NCI-H2171 (cell line): Measurements from ENCODE around the gene TEAD1.

Experiments used
- DNase-seq: peaks from one replicate; lab custom pipeline; 2025; lab: John Stamatoyannopoulos, UW

The TEAD1 gene

DNA sequence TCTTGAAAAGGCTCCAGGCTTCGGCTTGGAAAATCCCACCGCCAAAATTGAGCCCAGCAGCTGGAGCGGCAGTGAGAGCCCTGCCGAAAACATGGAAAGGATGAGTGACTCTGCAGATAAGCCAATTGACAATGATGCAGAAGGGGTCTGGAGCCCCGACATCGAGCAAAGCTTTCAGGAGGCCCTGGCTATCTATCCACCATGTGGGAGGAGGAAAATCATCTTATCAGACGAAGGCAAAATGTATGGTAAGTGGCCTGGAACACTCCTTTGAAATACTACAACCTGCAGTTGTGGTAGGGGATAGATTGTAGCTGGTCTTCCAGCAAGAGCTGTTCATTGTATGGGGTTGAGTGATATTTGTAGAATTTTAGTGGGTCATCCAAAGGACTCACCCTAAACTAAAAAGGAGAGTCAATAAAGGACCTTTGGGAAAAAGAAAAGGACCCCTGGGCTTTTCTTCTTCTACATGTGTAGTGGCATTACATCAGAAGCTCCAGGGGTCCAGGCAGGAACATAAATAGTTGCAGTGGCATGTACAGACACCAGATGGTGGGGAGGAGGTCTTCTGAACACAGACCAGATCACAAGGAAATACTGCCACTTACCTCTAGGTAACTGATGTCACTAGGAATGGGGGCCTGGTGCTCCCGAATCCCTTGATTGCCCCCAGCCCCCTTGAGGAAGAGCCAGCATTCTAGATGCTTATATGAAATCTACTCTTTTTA, 90.1 kb downstream of the TEAD1 start:
- DNase-seq, result no peak

DNA sequence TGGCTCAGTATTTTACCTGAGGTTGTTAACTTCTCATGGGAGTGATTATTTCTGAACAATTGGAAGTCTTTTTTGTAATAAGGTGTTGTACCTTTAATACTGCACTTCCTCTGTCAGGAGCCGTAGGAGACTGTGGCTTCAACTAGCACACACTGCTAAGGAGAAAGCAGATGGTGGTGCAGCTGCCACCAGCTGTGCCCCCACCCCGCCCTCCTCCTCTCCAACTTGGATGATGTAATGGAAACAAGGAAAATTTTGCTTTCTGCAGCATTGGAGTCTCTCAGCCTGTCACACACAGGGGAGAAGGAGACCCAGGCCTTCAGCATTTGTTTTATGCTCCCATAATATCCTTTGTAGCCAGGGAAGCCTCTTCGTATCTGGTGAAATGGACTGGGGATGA, 91.2 kb downstream of the TEAD1 start:
- peak; percentile 70 for DNase-seq

DNA sequence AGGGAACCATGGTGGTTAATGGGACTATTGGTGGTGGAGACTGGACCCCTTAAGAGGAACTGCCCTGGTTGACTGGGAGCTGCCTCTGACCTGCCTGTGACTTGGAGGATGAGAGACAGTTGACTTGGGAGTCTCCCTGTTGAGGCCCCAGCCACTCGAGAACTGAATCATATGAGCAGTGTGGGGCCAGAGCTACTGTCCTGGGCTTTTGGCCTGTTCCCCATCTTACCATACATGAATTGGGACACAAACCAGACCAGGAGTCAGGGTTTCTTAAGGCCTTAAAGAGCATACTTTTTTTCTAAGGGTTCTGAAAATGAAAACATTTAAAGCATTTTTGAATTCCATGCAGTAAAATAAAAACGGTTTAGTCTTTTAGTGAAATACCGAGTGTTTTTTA, 92.8 kb downstream of the TEAD1 start:
- DNase-seq, result no peak

DNA sequence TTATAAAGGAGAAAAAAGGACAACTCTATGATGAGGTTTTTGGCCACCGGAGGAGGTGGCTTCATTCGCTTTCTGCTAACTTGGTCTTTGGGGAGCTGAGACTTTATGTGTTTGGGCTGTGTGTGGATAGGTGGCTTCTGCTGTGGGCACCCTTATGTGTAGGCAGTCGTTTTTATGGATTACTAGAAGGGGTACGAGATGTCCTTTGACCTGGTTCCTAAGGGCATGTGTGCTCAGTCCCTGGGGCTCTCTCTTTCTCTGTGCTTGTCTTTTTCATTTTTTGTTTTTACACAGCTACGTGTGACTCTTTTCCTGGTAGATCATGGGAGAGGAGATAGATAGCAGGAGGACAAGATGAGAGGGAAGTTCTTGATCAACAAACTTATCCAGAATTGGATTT, 93.4 kb downstream of the TEAD1 start:
- DNase-seq, result no peak

DNA sequence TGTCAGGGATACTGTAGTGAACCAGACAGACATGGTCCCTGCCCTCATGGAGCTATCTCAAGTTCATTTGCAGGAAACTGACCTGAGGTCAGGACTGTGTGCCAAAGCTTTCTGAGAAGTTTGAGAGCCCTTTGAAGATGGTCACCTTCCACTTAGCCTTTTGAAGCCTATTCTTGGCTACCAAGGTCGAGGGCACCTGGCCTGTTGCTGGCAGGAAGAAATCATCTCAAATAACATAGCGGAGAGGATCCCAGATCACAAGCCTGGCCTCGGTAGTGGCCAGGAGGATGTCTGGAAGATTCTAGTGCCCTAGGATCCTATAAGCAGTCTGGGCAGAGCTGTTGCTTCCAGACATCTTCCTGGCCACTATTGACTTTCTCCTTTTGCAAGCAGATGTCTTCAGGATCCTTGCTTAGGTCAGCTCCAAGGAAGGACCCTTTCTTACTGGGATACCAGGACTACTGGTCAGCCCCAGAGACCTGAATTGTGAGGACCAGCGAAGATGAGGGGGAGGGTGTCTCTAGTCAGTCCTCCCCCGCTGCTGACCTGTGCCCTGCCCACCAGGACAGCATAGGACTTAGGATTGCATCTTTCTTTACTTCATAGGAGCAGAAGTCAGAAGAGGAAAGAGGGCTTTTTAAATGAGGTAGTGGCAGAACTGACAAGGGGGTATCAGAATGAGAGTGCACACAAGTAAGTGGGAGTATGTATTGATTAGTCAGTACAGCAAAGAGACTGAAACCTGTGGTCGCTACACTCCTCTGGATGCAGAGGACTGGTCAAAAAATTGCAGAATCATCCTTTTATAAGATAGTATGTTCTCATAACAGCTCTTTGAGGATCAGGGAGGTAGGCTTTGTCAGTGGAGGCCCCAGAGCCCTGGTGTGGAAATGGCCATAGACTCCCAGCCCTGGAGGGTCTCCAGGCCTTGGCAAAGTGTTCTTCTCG, 94.8 kb downstream of the TEAD1 start:
- no peak for DNase-seq

DNA sequence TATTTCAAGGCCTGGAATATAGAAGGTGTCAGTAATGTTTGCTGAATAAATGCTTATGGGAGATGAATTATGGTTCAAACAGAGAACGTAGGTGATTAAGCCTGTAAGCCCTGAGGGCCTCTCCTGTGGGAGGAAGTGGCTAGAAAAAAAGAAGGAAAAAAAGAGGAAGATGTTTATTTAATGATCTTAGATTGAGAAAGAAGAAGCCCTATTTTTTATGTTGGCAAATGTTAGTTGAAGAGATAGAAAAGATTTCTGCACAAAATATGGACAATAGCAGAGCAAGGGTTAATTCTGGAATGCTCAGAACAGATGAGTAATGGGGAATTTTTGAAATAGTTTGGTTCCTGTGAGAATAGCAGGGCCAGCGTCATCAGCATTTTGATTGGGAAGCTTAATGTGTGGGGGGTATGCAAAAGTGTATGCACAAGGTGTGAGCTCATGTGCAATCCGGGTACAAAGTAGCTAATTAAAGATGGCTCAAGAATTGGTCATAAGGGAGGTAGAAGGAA, 95.7 kb downstream of the TEAD1 start:
- no peak for DNase-seq

DNA sequence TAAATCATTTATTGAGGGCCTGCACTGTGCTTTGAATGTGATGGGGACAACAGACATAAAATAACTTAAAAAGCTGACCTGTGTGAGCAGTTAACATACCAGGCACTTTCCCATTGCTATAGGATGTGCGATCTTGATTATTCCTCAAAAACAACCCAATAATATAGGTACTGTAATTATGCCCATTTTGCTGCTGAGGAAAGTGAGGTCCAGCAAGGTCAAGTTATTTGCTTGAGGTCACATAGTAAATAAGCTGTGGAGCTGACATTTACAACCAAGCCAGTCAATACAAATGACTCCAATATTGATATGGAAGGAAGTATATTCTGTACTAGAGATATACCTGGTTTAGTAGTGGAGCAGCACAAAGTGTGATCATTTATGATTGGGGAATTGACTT, 96.2 kb downstream of the TEAD1 start:
- no peak for DNase-seq

DNA sequence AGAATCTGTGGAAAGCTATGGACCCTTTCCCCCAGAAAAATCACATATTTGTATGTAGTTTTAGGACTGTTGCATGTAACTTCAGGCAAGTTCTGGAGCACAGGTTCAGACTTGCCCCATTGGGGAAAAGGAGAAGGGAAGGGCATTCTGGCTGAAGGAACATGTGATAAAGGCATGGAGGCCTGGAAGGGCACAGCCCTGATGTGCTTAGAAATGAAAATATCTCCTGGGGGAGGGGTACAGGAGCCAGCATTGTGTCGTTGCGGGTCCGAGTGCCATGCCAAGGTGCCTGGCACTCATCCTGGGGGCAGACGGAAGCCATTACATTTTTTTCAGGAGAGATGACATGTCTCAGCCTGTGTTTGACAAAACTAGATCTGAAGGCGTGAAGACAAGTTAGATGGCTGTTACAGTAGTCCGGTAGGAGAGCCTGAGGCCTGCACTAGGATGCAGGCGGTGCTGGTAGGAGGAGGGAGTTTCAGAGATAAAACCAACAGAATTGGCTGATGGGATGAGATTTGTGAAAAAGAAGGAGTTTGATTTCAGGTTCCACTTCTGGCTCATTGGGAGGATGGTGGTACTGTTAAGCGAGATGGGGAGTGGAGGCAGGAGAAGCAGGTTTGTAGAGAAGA, 96.9 kb downstream of the TEAD1 start:
- no peak for DNase-seq

DNA sequence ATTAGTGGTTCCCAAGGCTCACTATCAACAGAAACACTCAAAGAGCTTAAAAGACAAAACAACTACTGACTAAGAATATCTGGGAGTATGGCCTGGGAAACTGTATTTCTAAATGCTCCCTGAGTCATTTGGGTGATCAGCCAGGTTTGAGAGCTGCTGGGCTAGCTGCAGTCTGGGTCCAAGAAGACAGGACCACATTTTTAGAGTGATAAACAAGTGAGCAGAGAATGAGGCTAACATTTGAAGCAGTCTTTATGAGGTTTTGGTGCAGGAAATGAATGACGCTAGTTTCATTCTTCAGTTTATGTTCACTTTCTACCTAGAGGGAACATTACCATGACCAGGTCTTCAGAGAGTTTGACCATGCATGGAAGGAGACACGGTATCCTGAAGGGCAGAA, 97.7 kb downstream of the TEAD1 start:
- no peak for DNase-seq

DNA sequence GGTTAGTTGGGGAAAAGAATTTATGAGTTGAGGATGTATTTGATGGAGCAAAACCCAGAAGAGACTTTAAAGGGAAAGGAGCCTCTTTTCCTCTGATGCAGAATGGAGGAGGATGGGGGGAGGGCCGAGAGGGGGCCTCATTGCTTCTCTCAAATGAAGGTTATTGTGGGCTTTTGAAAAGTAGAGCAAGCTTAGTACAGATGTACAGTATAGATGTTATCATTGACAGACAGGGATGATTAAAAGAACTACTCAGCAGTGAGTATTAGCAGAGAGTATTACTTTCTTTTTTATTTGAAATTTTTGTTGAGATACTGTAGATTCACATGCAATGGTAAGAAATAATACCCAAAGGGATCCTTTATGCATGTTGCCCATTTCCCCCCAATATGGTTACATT, 98.1 kb downstream of the TEAD1 start:
- DNase-seq, result no peak

DNA sequence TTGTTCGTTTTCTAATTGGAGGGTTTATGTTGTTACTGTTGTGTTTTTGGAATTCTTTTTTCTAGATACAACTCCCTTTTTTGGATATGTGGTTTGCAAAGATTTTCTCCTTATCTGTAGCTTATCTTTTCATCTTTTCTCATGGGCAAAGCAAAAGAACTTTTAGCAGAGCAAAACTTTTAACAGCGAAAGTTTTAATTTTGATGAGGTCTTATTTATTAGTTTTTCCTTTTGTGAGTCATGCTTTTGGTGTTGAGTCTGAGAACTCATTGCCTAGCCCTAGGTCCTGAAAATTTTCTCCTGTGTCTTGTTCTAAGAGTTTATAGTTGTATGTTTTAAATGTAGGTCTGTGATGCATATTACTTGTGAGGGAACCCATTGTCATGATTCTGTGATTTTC, 99.4 kb downstream of the TEAD1 start:
- no peak for DNase-seq

DNA sequence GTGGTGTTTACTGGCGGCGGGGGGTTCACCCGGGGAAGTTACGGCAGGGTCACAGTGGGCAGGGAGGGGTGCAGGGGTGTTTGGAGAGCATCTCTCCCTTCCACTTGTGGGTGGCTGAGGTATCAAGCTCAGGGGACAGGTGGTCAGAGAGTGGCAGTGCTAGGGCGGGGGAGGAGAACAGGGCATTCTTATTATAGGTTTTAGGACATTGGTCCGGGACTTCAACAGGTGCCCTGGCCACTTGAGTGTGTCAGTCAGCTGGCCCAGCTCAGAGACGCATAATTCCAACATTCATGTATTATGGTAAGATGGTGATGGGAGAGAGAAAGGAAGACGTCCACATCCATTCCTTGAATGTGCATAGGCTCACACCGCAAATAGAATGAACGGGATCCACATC, 101.7 kb downstream of the TEAD1 start:
- DNase-seq, result no peak

DNA sequence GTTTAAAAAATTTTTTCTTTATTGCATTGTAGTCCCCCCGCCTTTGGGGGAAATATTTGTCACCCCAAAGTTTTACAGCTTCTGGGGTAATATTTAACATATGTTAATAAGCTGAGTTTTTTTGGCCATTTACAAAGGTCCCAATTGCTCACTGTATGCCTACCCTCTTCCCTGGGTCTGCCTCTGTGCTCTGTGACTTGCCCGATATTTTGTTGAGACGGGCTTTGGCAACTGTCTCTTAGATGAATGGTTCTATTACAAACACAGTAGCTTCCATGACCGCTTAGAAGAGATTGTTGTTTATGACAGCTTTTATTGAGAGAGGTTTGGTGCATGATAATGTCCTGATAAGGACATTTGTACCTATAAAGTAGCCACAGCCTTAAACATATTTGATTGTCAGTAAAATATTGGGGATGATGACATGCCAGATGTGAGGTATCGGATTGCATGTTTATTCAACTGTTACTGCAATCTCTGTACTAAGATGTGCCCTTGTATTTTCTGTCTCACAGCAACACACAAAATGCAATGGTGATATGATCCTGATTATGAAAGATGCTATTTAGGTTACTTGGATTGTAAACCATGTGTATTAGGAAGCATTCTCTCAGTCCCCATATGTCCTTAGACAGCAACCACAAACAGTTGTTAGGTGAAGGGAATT, 103.1 kb downstream of the TEAD1 start:
- DNase-seq, result no peak

DNA sequence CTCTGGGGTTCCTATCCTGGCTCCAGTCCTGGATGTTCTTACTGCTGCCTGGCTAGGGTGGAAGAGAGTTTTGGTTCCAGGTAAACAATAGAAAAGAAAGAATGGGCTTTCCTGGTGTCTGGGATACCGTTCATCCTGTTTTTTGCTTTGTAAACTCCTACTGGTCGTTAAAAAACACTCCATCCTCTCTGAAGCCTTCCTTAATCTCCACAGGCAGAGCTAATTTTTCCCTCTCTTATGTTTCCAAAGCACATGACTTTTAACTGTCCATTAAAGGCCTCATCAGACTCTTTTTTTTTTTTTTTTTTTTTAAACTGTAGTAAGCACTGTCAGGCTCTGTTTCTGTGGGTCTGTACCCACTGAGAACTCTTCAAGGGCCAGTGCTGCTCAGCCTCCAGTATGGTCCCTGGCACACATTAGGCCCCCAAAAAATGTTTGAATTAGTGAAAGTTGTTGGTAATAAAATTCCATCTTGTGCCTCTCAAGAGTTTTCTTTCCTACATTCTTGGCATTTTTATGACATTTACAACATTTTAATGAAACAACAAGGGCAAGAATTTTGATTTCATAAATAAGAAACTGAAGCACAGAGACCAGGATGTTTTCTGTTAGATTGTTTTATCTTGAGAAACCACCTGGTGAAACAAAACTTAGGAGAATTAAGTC, 104.2 kb downstream of the TEAD1 start:
- DNase-seq, result no peak

DNA sequence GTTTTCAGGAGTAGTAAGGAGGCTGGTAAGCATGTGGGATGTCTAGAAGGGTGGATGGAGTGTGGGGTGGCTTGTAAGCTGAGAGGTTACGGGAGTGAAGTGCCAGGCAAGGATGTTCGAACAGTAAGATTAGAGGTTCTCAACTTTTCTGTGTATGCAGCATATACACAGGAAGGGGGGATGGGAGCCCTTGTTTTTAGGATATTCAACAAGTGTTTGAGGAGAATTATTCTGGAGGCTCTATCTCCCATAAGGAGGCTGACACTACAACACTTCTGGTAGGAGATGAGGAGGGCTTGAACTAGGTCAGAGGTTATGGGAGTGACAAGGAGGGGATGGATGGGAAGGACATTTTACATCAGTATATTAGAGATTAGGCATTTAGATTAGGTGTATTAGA, 109.5 kb downstream of the TEAD1 start:
- no peak for DNase-seq

DNA sequence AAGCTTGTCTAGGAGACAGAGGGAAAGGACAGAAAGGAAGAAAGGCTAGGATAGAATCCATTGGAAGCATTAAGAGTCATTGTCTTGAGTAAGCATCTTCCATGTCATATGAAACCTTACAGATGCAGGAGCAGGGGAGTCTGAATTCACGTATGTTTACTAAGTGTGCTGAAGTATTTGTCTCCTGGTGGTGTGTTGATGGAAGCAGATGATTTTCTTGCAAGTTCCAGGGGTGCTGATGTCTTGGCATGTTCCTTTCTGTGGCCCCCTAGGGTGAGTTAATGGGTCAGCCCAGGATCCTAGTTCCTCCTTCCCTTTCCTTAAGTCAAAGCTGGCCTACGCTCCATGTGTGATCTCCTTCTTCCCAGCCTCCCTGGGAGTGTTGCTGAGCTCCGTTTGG, 110.2 kb downstream of the TEAD1 start:
- DNase-seq, result no peak

DNA sequence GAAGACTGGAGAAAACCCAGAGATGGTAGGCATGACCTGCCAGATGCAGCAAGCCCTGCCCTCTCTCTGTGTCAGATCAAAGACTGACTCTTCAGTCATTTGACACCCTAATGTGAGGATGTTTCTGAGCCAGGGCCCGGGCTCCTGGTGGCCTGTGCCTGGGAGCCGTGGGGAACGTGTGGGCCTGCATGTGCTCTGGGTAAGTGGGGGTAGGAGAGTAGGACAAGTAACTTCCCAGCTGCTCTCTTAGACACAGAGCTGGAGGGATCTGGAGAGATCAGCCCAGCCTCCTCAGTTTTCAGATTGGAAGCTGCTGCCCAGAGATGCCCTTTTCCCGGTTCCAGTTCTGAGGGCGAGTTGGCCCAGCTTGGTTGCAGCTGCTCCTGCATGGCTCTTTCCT, 110.8 kb downstream of the TEAD1 start:
- DNase-seq, result no peak

DNA sequence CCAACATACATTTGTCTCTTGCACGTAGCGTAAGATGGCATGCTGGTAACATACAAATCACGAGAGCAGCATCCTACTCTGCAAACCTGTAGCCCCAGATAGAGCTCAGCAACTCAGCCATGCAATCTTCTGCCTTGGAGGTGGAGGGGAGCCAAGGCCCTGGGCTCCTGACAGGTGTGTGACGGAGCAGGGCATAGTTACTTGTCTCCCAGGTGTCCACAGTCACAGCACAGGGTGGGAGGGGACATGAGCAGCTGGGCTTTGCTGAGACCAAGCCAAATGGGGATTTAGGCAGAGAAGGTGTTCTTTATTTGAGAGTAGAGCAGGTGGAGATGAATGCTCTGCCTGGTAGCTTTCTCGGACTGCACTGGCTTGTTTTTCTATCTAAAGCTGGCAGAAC, 111.7 kb downstream of the TEAD1 start:
- DNase-seq, result no peak

DNA sequence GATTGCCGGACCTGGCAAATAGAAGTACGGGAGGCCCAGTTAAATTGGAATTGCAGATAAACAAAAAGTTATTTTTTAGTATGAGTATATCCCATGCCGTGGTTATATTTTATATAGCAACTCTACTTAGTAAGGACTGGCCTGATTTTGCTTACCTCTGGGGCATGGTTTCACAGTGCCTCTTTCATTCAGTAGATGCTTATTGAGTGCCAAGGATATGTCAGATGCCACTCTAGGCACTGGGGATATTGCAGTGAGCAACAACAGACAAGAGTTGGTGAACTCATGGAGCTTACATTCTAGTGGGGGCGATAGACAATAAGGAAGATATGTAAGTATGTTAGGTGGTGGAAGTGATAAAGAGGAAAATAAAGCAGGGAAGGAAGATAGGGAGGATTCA, 112.2 kb downstream of the TEAD1 start:
- DNase-seq, result no peak

DNA sequence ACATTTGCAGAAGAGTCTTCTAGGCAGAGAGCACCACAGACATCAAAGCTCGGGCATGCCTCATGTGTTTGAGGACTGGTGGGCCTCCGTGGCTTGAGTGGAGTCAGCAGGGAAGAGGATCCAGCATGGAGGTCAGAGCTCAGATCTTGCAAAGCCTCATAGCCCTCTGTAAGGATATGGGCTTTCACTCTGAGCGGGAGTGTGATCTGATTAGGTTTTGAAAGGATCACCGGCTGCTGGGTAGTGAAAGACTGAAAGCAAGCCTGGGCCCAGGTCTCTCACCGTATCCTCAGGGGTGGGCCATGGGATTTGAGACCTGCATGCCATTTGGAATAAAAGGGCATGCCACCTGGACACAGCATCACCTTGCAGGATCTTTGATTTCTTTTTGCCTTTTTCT, 112.7 kb downstream of the TEAD1 start:
- no peak for DNase-seq

DNA sequence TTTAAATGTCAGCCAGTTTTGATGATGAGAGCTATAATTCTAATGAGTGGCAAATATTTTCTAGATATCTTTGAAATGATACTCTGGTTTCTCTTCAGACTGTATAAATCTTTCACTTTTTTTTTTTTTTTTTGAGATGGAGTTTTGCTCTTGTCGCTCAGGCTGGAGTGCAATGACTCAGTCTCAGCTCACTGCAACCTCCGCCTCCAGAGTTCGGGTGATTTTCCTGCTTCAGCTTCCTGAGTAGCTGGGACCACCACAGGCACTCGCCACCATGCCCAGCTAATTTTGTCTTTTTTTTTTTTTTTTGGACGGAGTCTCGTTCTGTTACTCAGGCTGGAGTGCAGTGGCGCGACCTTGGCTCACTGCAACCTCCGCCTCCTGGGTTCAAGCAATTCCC, 113.6 kb downstream of the TEAD1 start:
- DNase-seq, result no peak

DNA sequence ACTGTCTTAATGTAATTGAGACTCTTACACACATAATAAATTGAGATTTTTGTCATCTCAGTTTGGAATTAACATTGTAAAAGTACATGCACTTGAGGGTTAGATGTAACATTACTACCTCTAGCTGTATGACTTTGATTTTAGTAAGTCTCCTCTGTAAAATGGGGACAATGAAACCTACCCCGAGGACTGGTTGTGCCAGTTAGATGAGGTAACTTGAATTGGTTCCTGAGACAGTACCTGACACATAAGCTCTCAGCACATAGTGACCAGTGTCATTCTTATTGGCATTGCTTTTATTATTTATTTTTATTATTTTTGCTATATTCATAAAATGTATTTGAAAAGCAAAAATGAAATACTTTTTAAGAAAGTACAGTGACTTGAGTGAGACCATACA, 114.8 kb downstream of the TEAD1 start:
- no peak for DNase-seq
